Cardiac fibroblast (primary cell): ENCODE results near the gene ADD1.

Experiments
- DNase-seq, 2 donors: peaks; one replicate each; pipeline versions ENCODE4 v3.0.0 to v3.0.0-alpha.2; 2010; ENCODE audit warnings: low read depth in 2 of 2
- H3K4me3 ChIP-seq, 2 donors: replicated peaks in 1 of 2; 1 replicate in 1 of 2; 2 replicates in 1 of 2; pipeline ENCODE4 v1.5.1; 2011; ENCODE audit warnings: low read depth in 2 of 2, low read length in 2 of 2, mild to moderate bottlenecking in 2 of 2, moderate library complexity in 1 of 2
- CTCF ChIP-seq: IDR thresholded peaks from one replicate; pipeline ENCODE4 v1.5.1; 2011; ENCODE audit warnings: low read depth, mild to moderate bottlenecking, low read length, inconsistent platforms

Gene ADD1

GRCh38 chr4:2802618-2803531 lies 40.8 kb upstream of the ADD1 start:
- no peak overlapping the region for H3K4me3 ChIP-seq
- no peak for TF ChIP-seq CTCF

GRCh38 chr4:2803624-2804448 lies 39.8 kb upstream of the ADD1 start:
- peak in 1 of 2 donors; percentile 55 for DNase-seq
- no peak overlapping the region for H3K4me3 ChIP-seq
- no peak for TF ChIP-seq CTCF

More at GRCh38 chr4:2802618-2803531, 40.8 kb upstream of the ADD1 start:
- DNase-seq, result no peak

- no peak for DNase-seq
- TF ChIP-seq CTCF, result no peak
Observed at GRCh38 chr4:2804449-2804972, 39.1 kb upstream of the ADD1 start.

GRCh38 chr4:2804973-2805501 lies 38.6 kb upstream of the ADD1 start:
- no peak for DNase-seq
- TF ChIP-seq CTCF, result no peak
- no peak overlapping the region for H3K4me3 ChIP-seq

More at GRCh38 chr4:2804449-2804972, 39.1 kb upstream of the ADD1 start:
- H3K4me3 ChIP-seq, result no peak overlapping the region

- no peak for TF ChIP-seq CTCF
- no peak overlapping the region for H3K4me3 ChIP-seq
Observed at GRCh38 chr4:2805712-2806389, 37.8 kb upstream of the ADD1 start.

More at GRCh38 chr4:2805712-2806389, 37.8 kb upstream of the ADD1 start:
- DNase-seq, result peak in 1 of 2 donors; percentile 46
